Pulmonary artery endothelial cell (primary cell): ENCODE measurements around the gene SLC25A30. TPM values are rescaled to one million over a fixed set of nuclear protein-coding genes. Genes with fewer than 3 reads are reported as not detected.
"Not testable (repeated sequence)": the region's sequence is repeated elsewhere in the genome, so short reads cannot be mapped to it uniquely, and the experiment has no call there.

ENCODE experiments used
- DNase-seq: peaks from one replicate; pipeline ENCODE4 v3.0.0-alpha.2; 2011; ENCODE audit warnings: low read depth, low spot score
- total RNA-seq: library from RNA; depleted of rRNA; stranded (reverse); fragments of >200 nt; gene quantifications from 2 replicates; pipeline ENCODE4 v1.2.3, GENCODE V29; 2014

SLC25A30 gene
- total RNA-seq, 1 donor from 2014 or later, result 15.6 TPM

DNA sequence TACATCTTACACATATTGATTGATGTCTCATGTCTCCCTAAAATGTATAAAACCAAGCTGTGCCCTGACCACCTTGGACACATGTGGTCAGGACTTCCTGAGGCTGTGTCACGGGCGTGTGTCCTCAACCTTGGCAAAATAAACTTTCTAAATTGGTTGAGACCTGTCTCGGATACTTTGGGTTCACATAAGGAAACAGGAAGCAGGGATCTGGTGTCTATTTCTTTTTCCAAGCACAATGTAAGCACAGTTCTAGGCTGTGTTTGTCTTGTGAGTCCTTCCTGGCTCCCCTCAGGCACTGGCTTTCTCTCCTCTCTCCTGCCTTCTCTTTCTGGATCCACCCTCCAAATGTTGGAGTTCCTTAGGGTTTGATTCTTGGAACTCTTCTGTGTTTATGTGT lies 49.6 kb downstream of the SLC25A30 start:
- DNase-seq, result no peak

GRCh38 chr13:45368005-45368404 lies 50.2 kb downstream of the SLC25A30 start:
- DNase-seq, result no peak

GRCh38 chr13:45367358-45367757 lies 50.8 kb downstream of the SLC25A30 start:
- peak; percentile 52 for DNase-seq

DNA sequence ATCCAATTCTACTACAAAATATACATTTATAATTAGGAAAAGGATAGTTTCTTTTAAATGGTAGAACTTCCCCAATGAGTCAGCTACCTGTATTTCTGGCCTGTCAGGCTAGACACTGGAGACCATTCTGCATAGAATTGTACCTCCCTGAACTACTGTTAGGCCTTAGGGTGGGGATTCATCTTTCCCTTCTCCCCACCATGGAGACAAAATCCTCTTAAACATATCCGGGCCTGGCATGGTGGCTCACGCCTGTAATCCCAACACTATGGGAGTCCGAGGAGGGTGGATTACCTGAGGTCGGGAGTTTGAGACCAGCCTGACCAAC lies 52.7 kb downstream of the SLC25A30 start:
- DNase-seq, result no peak

- DNase-seq, result no peak
Observed at GRCh38 chr13:45364876-45365557, 53.2 kb downstream of the SLC25A30 start.

DNA sequence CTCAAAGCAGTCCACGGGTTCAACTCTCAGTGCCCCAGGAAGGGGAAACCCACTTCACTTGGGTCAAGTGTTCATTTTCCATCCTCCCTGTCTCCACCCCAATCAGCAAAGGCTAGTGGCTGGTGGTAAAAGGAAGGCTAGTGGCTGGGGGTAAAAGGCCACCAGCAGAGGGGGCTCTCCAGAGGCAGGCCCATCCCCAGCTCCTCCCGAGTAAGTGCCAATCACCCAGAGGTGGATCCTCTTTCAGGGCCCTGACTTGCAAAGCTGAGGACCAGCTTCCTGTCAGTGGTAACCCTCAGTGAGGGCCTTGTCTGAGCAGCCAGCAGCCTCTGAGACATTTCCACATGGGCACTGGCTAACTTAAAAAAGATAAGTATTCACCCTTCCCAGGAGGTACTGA lies 55.2 kb downstream of the SLC25A30 start:
- DNase-seq, result no peak

DNA sequence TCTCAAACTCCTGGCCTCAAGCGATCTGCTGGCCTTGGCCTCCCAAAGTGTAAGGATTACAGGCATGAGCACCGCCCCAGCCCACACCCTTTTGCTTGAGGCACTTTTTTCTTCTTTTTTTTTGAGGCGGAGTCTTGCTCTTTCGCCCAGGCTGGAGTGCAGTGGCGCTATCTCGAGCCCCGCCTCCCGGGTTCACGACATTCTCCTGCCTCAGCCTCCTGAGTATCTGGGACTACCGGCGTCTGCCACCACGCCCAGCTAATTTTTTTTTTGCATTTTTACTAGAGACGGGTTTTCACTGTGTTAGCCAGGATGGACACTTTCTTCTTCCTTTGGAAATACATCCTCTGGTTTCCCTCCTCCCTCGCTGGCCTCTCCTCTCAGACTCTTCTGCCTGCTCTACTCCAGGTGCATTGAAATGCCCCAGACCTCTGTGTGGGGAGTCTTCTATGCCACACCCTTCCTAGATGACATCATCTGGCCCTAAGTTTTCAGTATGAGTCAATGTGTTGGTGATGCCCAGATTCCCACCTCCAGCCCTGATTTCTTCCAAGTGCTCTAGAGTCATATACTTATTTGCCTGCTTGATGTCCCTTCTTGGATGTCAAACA lies 56.5 kb downstream of the SLC25A30 start:
- DNase-seq, result no peak

- no peak for DNase-seq
Observed at GRCh38 chr13:45356966-45357672, 61.1 kb downstream of the SLC25A30 start.

- no peak for DNase-seq
Observed at GRCh38 chr13:45353895-45354294, 64.3 kb downstream of the SLC25A30 start.

DNA sequence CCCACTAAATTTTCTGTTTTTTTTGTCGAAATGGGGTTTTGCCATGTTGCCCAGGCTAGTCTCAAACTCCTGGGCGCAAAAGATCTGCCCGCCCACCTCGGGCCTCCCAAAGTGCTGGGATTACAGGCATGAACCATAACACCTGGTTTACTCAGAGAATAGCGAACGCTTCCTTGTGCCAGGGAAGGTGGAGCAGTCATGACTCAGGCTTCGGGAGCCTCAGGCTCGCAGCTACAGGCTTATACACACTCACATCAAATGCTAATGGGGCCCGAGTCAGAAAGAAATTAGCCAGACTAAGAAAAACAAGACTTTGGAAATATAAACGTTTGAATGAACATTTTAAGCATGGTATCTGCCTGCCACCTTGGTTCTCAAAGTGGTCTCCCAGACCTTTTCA lies 66.1 kb downstream of the SLC25A30 start:
- DNase-seq, result no peak

DNA sequence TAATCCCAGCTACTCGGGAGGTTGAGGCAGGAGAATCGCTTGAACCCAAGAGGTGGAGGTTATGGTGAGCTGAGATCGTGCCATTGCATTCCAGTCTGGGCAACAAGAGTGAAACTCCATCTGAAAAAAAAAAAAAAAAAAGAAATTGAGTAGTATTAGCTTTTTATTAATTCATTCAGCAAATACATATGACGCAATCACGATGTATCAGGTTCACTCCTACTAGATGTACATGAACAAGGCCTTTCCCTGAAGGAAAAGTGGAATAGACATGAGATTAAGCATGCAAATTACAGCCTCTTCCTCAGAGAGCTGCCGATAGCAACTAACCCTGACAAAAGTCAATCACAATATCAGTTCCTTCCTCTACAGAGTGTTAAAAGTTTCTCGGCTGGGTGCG lies 68.0 kb downstream of the SLC25A30 start:
- no peak for DNase-seq

GRCh38 chr13:45349438-45349837 lies 68.7 kb downstream of the SLC25A30 start:
- no peak for DNase-seq

- DNase-seq, result not testable (repeated sequence)
Observed at GRCh38 chr13:45344064-45344463, 74.1 kb downstream of the SLC25A30 start.

Other genes starting within 250 kb of the SLC25A30 start
- not detected in 2 replicates for gene KCTD4, start 217.3 kb downstream of the SLC25A30 start, total RNA-seq
- gene TPT1, start 77.2 kb downstream of the SLC25A30 start, total RNA-seq, result 2,284 and 2,494 TPM in 2 replicates
- 30.8 and 33.2 TPM in 2 replicates for gene COG3, start 46.6 kb upstream of the SLC25A30 start, total RNA-seq
- not detected in 2 replicates for gene ERICH6B, start 197.4 kb upstream of the SLC25A30 start, total RNA-seq